Activated T-cell treated with anti-CD3 and anti-CD28 coated beads for 24 hours (primary cell): Measurements from ENCODE around the gene AK2.

ENCODE experiments used
- DNase-seq: peaks from one replicate; pipeline ENCODE4 v3.0.0-alpha.2; 2020; ENCODE audit warnings: low read depth

AK2 gene

GRCh38 chr1:32972814-32973428 lies 63.8 kb downstream of the AK2 start:
- DNase-seq, result no peak

DNA sequence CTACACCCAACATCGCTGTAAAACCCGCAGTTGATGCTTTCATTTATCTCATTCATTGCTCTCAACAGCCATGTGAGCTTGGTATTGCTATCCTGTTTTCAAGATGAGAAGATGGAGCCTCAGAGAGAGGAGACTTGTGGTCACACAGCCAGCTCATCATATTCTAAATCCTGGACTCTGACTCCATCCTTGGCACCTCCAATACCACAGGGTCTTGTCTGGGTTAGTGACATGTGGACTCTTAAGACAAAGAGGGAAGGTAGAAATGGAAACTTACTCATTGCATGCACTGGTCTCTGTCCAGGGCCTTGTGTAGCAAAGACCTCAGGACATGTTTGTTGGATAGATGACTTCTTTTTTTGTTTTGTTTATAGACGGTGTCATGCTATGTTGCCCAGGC lies 65.1 kb downstream of the AK2 start:
- DNase-seq, result no peak

DNA sequence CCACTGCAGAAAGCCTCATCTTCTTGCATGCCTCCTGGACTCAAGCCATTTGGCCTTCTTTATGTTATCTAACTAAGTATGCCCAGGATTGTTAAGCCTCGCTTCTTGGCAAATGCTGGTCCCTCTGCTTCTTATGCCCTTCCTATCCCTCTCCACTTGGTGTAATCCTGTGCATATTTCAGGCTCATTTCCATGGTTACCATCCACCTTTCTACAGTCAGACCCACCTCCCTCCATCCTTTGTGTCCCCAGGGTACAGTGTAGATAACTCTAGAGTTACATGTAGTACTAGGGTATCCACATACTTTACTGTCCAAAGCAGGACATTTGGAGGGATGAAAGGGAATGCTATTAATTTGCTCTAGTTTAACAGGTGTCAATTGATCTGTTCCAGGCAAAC lies 65.5 kb downstream of the AK2 start:
- no peak for DNase-seq

GRCh38 chr1:32969566-32969965 lies 67.1 kb downstream of the AK2 start:
- DNase-seq, result no peak

DNA sequence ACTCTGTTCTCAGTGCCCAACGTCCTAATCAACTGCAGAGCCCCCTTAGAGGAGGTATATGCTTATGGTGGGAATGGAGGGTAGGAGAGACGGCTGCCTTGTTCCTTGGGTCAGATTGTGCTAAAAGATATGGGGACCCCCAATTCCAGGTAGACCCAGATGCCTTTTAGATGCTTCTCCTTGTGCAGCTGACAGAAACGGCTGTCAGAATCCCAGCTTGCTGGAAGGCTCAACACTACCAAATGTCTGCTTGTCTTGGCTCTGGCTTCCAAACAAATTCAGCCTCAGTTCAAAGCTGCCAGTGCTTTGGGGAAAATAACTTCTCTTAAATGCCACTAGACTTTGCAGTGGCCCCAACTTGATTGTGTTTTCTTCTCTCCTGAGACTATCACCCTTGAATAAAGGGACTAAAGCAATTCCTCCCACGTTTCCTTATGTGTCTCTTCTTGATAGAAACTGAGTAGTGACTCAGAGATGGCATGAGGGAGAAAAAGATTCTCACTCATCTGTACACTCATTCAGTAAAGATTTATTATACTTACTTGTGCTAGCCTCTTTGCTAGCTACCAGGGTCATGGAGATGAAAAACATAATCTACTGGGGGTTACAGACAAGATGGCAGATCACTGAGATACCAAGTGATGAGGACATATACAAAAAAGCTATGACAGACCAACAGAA lies 68.7 kb downstream of the AK2 start:
- no peak for DNase-seq

DNA sequence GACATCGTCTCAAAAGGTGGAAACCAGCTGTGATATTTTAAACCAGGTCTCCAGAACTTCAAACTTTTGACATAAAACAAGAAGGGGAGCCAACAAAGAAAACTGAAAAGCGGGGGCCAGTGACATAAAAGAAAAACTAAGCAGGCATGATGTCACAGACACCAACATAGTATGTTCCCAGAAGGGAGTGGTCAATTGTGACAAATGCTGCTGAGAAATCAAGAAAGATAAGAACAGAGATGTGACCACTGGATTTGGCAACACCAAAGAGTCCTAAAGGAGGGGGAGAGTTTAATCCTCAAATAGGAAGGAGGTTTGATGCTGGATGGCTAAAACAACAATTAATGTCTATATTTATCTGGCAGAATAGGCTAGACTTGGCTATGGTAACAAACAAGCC lies 69.8 kb downstream of the AK2 start:
- no peak for DNase-seq

DNA sequence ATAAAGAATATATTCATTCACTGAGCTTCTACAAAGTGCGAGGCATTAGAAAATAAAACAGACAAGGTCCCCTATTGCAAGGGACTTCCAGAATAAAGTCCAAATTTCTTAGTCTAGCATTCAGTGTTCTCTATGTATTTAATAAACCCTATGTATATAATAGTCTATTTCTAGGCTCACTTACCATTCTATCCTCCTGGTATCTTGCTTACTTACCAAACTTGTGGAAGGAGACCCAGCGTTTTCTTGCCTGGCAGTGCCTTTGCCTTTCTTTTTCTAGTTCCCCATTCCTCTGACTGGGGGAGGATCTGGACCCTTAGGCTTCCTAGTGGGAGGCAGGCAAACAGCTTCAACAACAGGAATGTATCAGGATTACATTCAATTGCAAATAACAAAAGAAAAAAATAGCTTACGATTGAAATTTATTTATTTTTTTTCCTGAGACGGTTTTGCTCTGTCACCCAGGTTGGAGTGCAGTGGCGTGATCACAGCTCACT lies 71.4 kb downstream of the AK2 start:
- DNase-seq, result no peak

DNA sequence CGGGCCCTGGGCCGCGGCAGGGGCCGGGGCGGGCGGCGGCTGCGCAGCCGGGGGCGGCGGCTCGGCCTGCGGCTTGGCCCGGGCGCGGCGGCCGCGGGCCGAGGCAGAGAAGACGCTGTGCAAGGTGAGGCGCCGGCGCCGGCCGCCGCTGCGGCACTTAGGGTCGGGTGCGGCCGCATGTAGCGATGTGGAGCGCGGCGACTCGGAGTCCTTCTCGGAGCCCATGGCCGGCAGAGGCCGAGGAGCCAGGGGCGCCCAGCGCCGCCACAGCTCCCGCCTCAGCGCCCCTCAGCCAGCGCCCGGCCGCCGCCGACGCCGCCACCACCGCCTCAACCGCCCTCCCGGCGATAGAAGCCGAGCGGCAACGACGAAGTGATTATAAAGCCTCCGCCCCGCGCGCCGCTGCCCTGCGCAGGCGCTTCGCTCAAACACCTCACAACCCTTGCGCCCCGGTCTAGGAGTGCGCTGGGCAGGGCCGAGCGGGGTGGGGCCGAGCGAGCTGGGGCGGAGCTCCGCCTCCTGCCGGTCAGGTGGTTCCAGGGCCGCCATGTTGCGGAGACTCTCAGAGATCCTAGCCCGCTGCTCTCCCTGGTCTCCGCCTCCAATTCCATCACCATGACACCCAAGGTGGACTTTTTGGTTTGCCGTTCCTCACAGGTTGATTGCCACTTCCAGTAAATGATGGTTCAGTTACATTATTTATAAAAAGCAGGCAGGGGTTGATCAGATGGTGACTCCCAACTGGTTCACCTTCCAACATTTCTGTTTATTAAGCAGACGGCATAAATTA lies 72.0 kb downstream of the AK2 start, which contains the start of gene RNF19B:
TSS of gene RNF19B (minus strand) at position 349 of the 790 bp plus-strand sequence. CDS start at position 225, 124 bp downstream.
- peak; percentile 95 for DNase-seq

- peak; percentile 42 for DNase-seq
These were observed 72.8 kb downstream of the AK2 start for GRCh38 chr1:32963746-32964460.

- no peak for DNase-seq
These were observed 74.3 kb downstream of the AK2 start for GRCh38 chr1:32962248-32962896.

GRCh38 chr1:32960819-32961355 lies 75.8 kb downstream of the AK2 start:
- no peak for DNase-seq

GRCh38 chr1:32960342-32960741 lies 76.3 kb downstream of the AK2 start:
- no peak for DNase-seq

- DNase-seq, result no peak
These were observed 77.9 kb downstream of the AK2 start for GRCh38 chr1:32958827-32959226.
